Endometrial microvascular endothelial cells (primary cell): ENCODE data around the gene ADGRD1. TPM values are rescaled to one million over a fixed set of nuclear protein-coding genes. Genes with fewer than 3 reads are reported as not detected.
"Not testable (repeated sequence)": the region's sequence is repeated elsewhere in the genome, so short reads cannot be mapped to it uniquely, and the experiment has no call there.

Experiments
- in situ Hi-C: cut with HindIII; loops from 2 replicates; pipeline ENCODE4 v1.10.0; 2017; ENCODE audit warnings: low sequenced_read_pairs, low pct_unique_long_range_greater_than_20kb; ENCODE audit errors: inconsistent ontology term
- total RNA-seq: library from RNA; depleted of rRNA; stranded (reverse); fragments of >200 nt; gene quantifications from one replicate; pipeline ENCODE4 v1.2.3, GENCODE V29; 2015; ENCODE audit errors: inconsistent ontology term

ADGRD1 gene
- total RNA-seq, 1 donor from 2014 or later: not detected

DNA sequence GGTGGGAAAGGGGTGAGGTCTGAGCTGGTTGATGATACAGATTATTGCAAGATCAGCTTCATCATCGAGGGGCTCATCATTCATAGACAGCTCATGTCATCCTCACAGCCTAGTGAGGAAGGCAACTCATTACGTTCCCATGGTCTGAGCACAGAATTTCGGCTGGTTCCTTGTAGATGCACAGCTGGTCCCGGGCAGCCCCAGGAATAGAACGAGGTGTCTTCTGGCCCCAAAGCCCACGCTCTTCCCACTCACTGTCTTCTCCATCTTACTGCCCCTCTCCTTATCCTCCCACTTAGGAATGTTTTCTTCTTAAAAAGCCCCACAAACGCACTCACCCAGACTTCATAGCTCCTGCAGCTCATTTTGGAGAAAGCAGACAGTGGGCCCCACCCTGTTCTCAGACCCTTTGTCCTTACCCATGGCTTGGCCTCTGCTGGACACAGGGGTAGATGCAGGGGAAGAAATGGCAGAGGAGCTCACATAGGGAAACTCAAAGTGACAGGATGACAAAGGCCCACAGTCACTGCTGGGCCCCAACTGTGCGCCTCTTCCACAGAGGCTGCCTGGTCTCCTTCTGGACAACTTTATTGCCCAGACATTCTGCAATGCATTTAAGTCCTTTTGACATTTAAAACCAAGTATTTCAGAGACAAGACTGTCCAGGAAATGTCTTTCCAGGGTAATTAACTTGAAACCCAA is 162.2 kb downstream of the ADGRD1 start:
- in situ Hi-C loops: no loop called here

DNA sequence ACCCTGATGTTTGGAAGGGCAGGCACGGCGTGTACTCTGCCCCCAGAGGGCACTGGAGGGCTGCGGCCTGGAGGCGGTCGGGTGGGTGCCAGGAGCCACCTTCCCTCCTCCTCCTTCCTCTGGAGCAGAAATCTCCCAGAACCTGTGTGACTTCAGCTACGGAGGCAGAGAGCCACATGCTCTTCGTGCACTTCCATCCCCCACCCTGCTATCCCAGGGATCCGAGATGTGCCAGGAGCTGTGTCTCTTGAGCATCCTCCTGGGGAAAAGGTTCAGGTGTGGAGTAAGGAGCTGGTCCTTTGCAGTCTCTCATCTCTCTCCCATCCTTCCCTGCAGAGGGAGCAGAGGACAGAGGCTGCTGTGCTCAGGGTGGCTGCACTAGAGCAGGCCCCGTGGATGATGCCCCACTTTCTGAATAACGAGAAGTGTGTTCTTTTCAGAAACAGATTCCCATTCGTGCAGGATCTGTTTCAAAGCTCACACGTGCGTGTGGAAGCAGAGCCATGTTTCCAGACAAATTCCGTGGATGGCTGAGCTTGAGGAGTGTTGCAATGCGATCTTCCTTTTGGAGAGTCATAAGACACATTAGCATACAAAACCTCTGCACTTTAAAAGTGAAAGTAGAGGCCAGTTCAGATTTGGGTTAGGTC is 162.9 kb downstream of the ADGRD1 start:
- in situ Hi-C loops: no loop called here

DNA sequence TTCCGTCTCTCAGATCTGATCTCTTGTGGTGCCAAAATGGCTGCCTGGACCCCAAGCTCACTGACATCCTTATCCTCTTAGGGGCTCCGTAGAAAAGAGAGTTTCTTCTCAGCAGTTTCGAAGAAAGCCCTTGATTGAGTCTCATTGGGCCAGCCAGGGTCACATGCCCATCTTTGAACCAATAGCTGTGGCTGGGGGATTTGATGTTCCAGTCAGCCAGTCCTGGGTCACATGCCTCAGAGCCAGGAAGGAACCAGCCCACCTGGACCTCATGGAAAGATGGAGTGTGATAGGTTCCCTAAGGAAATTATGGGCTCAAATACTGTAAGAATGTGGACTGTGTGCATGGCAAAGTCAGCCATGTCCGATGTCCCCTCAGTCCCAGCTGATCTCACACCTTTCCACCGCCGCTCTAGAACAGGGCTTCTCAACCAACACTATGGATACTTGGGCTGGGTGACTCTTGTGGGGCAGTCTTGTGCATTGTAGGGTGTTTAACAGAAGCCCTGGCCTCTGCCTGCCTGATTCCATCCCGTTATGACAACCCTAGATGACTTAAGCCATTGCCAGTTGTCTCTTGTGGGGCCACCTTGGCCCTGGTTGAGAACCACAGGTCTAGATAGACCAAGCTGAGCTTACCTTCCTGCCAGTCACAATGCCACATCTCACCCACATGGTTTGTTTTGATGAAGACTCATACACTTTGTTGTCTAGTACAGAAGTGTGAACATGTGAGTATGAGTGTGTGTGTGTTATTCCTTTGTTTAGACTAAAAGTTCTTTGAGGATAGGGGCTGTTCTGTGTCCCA is 163.9 kb downstream of the ADGRD1 start:
- in situ Hi-C loops: no loop called here

DNA sequence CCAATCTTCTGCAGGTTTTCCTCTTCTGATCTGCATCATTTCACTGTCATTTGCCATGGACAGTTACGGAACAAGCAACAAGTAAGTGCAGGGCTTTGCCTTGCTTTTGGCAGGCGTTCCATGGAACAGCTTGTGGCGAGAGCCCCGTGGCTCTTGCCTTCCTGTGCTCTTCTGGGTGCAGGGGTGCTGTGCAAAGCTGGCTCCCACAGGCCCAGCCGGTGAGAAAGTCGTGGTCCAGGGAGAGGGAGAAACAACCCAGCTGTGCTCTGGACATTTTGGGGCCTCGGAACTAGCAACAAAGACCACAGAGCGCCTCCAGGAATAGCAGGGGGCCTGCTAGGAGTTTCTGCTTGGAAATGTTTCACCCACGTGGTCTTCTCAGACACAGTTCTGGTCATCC is 164.7 kb downstream of the ADGRD1 start:
- in situ Hi-C loops: no loop called here

DNA sequence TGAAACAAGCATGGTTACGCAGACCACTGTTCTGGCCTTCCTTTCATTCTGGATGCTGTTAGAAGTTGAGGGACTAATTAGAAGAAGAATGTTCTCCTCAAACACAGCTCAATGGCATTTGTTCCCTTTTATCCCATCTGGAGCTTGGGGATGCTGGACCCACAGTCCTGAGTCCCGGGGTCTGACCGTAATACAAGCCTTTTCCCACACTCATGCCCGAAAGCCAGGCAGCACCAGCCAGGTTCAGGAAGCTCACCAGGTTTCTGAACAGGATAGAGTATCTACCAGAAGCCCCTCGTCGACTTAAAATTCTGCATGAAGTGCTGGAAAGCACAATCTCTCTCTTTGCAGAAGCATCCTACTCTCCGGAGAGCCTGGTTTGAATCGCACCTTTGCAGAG is 165.6 kb downstream of the ADGRD1 start:
- in situ Hi-C loops: not testable (repeated sequence)

DNA sequence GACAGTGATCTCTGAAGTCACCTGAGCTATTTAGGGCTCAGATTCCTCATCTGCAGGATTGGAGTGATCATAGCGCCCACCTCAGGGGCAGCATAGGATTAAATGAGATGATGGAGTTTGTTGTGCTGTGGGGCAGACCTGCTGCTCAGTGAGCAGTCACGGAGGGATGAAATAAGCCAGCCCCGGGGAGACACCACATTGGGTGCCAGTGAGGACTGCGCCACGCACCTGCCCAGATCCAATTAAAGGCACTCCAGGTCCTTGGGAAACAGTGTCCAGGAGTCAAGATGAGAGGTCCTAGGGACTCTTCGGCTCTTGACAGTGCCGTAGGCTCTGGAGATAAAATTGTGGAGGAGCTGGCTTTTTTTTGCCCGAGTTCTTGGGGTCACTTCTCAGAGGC is 166.2 kb downstream of the ADGRD1 start:
- in situ Hi-C loops: no loop called here

DNA sequence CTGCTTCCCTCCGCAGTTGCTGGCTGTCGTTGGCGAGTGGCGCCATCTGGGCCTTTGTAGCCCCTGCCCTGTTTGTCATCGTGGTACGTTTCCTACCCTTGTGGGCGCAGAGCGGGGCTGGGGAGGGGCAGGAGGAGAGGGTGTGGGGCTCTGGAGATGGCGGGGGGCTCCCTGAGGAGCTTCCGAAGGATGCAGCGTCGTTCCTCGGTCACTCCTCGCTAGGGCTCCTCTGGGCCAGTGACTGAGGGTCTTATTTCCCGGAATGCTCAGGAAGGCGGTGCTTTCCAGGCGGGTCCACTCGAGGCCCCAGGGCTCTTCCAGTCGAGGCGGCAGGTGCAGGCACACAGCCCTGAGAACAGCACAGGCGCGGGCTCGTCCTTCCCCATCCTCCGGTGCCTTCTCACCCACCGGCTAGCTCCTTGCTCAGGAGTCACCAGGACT is 167.1 kb downstream of the ADGRD1 start:
- in situ Hi-C loops: no loop called here

DNA sequence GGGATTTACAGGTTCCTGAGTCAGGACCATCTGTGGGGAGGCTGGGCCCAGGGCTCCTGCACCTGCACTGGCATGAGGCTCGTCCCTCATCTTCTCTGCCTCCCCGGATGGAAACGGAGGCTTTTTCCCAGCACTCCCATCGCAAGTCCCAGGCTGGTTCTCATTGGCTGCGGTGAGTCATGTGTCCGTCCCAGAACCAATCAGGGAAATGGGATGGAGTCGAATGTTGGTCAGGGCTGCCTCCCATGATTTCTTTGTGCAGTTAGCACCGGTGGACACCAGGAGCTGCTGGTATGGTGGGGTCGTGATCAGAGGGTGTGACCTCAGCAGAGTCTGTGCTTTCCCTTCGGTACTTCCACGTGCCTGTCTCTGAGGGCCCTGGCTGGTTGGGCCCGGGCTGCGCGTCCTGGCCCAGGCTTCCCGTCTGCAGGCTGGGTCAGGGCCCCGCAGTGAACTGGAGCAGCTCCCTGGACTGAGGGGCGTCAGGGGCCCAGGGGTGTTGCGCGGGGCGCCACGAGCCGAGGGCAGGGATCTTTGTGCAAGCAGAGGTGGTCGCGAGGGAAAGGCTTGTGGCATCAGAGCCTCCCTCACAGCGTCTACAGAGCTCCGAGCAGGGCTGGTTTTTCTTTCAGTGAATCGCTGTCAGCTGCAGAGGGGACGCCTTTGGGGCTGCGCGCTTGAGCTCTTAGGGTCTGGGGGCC is 168.1 kb downstream of the ADGRD1 start:
- in situ Hi-C loops: no loop called here

DNA sequence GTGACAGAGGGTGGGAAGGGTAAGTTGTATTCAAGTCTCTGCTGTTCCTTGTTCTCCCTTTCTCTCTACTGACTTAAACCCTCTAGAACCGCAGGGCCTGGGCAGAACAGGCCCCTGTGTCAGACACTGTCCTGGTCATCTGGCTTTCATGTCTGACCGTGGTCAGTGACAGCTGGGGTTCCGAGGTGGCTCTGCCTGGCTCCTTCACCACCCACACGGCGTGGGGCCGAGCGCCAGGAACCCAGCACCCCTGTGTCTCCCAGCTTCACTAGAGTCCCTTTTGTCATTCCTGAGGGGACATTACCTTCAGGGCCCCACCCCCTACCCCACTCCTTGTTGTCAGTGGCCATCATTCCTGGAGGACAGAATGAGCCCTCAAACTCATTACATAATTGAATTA is 168.9 kb downstream of the ADGRD1 start:
- in situ Hi-C loops: no loop called here

DNA sequence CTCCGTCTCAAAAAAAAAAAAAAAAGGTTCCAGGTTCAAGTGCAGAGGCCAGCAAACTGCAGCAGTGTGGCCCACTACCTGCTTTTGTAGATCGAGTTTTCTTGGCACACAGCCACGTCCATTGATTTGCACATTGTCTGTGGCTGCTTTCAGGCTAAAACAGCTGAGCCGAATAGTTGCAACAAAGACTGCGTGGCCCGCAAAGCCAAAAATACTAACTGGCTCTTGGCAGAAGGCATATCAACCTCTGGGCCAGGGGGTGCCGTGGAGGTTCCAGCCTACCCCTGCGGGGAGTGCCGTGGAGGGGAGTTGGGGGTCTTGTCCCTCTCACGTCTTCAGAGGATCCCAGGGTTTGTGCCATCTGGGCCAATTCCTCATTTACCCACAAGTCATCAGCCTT is 170.1 kb downstream of the ADGRD1 start:
- in situ Hi-C loops: no loop called here

DNA sequence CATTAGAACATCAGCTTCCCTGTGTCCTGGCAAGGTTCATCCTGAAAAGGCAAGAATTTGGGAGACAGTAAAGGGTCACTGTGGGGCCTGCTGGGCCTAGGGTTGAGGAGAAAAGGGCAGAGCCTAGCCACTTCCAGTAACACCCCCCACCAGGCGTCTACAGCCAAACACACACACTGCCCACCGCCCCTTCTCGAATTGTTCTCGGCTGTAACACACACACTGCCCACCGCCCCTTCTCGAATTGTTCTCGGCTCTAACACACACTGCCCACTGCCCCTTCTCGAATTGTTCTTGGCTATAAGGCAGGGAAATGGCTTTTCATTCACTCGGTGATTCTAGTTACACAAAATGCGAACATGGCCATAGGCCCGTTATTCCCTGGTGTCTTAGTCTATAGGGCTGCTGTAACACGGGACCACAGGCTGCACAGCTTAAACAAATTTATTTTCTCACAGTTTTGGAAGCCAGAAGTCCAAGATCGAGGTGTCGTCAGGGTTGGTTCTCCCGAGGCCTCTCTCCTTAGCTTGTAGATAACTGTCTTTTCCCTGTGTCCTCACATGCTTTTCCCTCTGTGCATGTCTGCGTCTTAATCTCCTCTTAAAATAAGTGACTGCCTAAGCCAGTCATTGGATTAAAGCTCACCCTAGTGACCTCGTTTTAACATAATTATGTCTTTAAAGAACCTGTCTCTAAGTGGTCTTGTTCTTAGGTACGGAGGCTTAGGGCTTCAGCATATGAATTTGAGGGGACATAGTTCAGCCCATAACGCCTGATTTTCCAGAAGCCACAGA is 171.0 kb downstream of the ADGRD1 start:
- in situ Hi-C loops: no loop called here

DNA sequence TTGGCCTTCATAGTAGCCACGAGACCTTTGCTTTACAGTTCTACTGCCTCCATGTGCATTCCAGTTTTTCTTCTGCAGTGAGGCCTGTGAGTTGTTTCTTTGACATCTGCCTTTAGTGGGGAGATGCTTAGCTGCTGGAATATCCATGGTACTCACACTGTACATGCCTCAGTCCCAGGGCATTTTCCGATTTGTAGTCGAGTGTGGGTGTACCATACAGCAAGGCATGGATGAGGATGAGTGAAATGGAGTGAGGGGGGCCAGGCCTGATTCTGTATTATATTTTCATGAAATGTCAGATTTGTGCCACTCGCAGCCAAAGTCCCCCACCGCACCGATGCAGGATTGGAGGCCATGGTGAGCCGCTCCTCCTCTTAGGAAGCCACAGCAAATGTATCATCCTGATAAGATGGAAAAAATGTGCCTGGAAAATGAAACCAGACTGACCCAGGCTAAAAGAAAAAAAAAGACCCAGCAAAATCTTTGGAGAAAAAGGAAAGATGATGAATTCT is 173.0 kb downstream of the ADGRD1 start:
- in situ Hi-C loops: no loop called here

DNA sequence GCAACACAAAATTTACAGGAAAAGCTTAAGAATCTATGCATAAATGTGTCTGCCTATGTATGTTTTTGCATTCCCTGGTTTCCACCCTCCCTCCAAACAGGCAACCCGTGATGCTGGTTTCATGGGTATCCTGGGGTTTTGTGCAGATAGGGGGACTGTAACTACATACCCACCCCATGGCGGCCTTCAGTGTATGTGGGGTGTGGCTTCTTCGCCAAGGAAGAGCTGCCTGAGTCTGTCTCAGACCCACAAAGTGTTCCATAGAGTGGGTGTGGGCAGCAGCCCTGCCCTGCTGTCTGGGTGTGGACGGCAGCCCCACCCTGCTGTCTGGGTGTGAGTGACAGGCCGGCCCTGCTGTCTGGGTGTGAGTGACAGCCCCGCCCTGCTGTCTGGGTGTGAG is 174.8 kb downstream of the ADGRD1 start:
- in situ Hi-C loops: no loop called here

DNA sequence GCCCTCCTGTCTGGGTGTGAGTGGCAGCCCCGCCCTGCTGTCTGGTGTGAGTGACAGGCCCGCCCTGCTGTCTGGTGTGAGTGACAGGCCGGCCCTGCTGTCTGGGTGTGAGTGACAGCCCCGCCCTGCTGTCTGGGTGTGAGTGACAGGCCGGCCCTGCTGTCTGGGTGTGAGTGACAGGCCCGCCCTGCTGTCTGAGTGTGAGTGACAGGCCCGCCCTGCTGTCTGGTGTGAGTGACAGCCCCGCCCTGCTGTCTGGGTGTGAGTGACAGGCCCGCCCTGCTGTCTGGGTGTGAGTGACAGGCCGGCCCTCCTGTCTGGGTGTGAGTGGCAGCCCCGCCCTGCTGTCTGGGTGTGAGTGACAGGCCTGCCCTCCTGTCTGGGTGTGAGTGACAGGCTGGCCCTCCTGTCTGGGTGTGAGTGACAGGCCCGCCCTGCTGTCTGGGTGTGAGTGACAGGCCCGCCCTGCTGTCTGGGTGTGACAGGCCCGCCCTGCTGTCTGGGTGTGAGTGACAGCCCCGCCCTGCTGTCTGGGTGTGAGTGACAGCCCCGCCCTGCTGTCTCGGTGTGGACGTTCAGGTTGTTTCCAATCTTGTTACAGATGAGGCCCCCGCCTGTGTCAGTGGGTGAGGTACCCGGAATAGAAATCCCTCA is 175.4 kb downstream of the ADGRD1 start:
- in situ Hi-C loops: not testable (repeated sequence)

DNA sequence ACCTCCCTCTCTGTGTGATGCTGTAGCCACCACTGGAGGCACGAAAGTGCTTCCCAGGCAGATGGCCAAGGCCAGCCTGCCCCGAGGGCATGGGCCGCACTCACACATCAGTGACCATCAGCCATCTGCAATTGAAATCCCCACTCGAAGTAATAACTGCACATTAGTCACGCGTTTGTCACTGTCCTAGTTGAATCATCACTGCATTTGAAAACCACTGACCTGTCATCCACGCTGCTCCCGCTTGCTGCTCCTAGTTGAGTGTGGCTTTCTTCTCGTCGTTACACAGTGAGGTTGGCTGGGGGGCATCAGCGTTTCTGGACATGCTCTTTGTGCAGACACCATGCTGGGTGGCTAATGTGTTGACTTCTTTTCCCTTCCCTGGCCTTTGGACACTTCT is 176.1 kb downstream of the ADGRD1 start:
- in situ Hi-C loops: no loop called here

DNA sequence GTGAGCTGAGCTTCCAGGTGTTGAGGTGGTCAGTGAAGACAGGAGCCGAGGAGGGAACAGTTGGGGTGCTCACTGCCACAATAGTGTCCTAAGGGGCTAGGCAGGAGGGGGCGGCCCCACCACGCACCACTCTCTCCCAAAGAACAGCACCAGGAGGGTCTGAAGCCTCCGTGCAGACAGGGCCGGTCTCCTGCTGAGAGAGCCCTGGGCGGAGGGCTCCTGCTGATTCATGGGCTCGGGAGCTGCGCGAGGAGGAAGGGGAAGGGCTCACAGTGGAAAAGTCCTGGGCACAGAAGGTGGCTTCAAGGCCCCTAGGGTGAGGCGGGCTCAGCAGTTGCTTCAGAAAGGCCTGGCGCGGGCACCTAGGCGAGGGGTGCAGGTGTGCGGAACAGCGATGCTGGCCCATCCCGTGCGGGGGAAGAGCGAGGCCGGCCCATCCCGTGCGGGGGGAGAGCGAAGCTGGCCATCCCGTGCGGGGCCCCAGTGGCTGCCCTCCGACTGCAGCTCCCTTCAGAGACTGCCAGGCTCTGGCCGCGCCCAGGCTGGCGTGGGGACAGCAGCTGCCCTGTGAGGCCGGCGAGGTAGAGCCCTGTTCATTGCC is 176.7 kb downstream of the ADGRD1 start:
- in situ Hi-C loops: no loop called here

DNA sequence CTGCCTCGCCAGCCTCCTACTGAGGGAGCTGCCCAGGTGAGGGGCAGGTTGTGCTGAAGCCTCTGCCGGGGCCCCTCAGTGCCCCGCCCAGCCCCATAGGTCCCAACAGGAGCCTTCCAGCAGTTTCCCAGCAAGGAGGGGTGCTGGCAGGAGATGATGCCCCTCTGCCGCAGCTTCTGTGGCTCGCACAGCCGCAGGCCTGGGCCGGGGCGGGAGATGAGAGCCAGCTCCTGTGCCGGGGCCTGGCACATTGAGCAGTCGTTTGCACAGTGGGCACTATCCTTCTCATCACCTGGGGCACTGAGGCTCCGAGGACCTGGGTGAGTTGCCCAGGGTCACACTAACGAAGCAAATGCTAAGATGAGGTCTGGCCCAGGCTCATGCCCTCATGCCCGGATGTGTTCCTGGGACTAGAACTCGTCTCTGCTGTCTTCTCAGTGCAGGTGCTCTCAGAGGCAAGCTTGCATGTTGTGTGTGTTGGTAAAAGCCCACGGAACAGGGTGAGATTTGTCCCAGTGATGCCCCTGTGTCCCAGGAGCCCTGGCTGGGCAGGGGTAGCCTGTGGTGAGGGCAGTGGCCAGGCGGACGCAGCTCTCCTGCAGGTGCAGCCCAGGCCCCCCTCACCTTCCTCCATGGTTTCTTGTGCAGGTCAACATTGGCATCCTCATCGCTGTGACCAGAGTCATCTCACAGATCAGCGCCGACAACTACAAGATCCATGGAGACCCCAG is 177.5 kb downstream of the ADGRD1 start:
- in situ Hi-C loops: no loop called here
